Vagina (tissue), 2 donors: ENCODE data around the gene IL3RA. TPM values are rescaled to one million over a fixed set of nuclear protein-coding genes. Genes with fewer than 3 reads are reported as not detected.

Experiments used
- DNase-seq, 2 donors: peaks; one replicate each; pipeline ENCODE4 v3.0.0-alpha.2; 2017; ENCODE audit errors: extremely low spot score in 2 of 2
- H3K27ac ChIP-seq: fragments of 200-600 bp; sonication (generic); one replicate; pipeline ENCODE4 v1.5.1; 2019
- H3K27me3 ChIP-seq: fragments of 200-600 bp; sonication (generic); one replicate; pipeline ENCODE4 v1.5.1; 2019
- H3K36me3 ChIP-seq, 2 donors: fragments of 200-600 bp; sonication (generic); one replicate each; pipeline ENCODE4 v1.5.1; 2017 to 2019
- H3K4me1 ChIP-seq: fragments of 200-600 bp; sonication (generic); one replicate; pipeline ENCODE4 v1.5.1; 2019
- H3K4me3 ChIP-seq, 2 donors: fragments of 200-600 bp; sonication (generic); 1 replicate in 1 of 2; 2 replicates in 1 of 2; pipeline ENCODE4 v1.5.1; 2016 to 2019
- H3K9me3 ChIP-seq: fragments of 200-600 bp; sonication (generic); one replicate; pipeline ENCODE4 v1.5.1; 2019
- POLR2A ChIP-seq, 2 donors: fragments of 450-650 bp; IDR thresholded peaks; one replicate each; pipeline ENCODE4 v1.6.1; 2017; ENCODE audit warnings: antibody characterized with exemption in 2 of 2, mild to moderate bottlenecking in 2 of 2, moderate library complexity in 2 of 2
- POLR2AphosphoS5 ChIP-seq, 2 donors: sonication (generic); formaldehyde crosslinking; IDR thresholded peaks; one replicate each; pipeline ENCODE4 v1.9.0; 2017; ENCODE audit warnings: antibody characterized with exemption in 2 of 2, mild to moderate bottlenecking in 2 of 2, low read depth in 1 of 2; ENCODE audit not compliant: insufficient read depth in 1 of 2
- intact Hi-C: fragments of 100-400 bp; cut with DNase I; formaldehyde crosslinking; loops from one replicate; pipeline ENCODE4 v1.15.1; 2023
- total RNA-seq: library from RNA; depleted of rRNA; stranded (reverse); fragments of >200 nt; gene quantifications from one replicate; pipeline ENCODE4 v1.2.3, GENCODE V29; 2016
- TF ChIP-seq, protein P1 (sequence below), 3 experiments: fragments of 450-650 bp in 2 of 3; fragments of 200-600 bp in 1 of 3; sonication (generic) in 1 of 3; IDR thresholded peaks; one replicate each; pipeline ENCODE4 v1.5.1; 2017 to 2019; ENCODE audit warnings: antibody characterized with exemption in 3 of 3, mild to moderate bottlenecking in 2 of 3, moderate library complexity in 2 of 3

Gene IL3RA
- 7.9 TPM for total RNA-seq

DNA sequence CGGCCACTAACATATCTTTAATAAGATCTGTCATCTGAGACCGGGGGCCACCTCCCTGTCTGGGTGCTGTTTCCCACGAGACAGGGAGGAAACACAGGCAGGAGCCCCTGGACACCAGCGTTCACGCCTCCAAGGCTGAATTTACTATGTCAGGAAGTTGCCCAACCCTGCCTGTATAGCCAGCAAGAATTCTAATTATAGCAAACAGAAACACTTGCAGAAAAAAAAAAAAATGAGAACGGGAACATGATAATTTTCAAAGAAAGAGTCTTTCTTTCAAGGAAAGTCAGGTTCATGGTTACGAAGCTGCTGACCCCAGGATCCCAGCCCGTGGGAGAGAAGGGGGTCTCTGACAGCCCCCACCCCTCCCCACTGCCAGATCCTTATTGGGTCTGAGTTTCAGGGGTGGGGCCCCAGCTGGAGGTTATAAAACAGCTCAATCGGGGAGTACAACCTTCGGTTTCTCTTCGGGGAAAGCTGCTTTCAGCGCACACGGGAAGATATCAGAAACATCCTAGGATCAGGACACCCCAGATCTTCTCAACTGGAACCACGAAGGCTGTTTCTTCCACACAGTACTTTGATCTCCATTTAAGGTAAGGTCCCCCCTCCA is at the start of gene IL3RA:
Gene IL3RA, plus strand, starts transcription at position 455 of the 613 bp plus-strand sequence. CDS start 4,981 bp downstream, outside the sequence.
- no peak within 1 kb of the TSS for H3K27ac ChIP-seq
- DNase-seq = no peak
- intact Hi-C loops = no loop called here
- no peaks in the 10 kb centered on the region for H3K4me1 ChIP-seq
- no peaks in the 10 kb centered on the region for H3K36me3 ChIP-seq
- peak within 1 kb of the TSS; percentile 27 to 38 for H3K4me3 ChIP-seq
- no peaks in the 10 kb centered on the region for H3K27me3 ChIP-seq
- TF ChIP-seq, protein P1, sequence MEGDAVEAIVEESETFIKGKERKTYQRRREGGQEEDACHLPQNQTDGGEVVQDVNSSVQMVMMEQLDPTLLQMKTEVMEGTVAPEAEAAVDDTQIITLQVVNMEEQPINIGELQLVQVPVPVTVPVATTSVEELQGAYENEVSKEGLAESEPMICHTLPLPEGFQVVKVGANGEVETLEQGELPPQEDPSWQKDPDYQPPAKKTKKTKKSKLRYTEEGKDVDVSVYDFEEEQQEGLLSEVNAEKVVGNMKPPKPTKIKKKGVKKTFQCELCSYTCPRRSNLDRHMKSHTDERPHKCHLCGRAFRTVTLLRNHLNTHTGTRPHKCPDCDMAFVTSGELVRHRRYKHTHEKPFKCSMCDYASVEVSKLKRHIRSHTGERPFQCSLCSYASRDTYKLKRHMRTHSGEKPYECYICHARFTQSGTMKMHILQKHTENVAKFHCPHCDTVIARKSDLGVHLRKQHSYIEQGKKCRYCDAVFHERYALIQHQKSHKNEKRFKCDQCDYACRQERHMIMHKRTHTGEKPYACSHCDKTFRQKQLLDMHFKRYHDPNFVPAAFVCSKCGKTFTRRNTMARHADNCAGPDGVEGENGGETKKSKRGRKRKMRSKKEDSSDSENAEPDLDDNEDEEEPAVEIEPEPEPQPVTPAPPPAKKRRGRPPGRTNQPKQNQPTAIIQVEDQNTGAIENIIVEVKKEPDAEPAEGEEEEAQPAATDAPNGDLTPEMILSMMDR (IDR thresholded peaks at IDR 0.05) = no peak
- TF ChIP-seq POLR2A (IDR thresholded peaks at IDR 0.05) (no peak), POLR2AphosphoS5 (IDR thresholded peaks at IDR 0.05; ENCODE audit: insufficient read depth in 1 of 2, low read depth in 1 of 2) (no peak)
- H3K9me3 ChIP-seq = no peaks in the 10 kb centered on the region

DNA sequence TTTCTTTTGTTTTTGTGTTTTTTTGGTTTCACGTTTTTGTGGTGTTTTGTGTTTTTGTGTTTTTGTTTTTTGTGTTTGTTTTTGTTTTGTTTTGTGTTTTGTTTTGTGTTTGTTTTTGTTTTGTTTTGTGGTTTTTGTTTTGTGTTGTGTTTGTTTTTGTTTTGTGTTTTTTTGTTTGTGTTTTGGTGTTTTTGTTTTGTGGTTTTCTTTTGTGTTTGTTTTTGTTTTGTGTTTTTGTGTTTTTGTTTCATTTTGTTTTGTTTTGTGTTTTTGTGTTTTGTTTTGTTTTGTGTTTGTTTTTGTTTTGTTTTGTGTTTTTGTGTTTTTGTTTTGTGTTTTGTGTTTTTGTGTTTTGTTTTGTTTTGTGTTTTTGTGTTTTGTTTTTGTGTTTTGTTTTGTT is 47.0 kb upstream of the IL3RA start:
- intact Hi-C loops = no loop called here
- Histone ChIP-seq H3K4me3 (no peak overlapping the region), H3K27ac (no peak overlapping the region), H3K27me3 (no peaks in the 10 kb centered on the region), H3K36me3 (no peaks in the 10 kb centered on the region), H3K4me1 (no peaks in the 10 kb centered on the region), H3K9me3 (no peaks in the 10 kb centered on the region)
- TF ChIP-seq POLR2A (IDR thresholded peaks at IDR 0.05) = no peak
- TF ChIP-seq POLR2AphosphoS5 (IDR thresholded peaks at IDR 0.05; ENCODE audit: insufficient read depth in 1 of 2, low read depth in 1 of 2) = no peak
- TF ChIP-seq, protein P1 (IDR thresholded peaks at IDR 0.05) = no peak
- DNase-seq = no peak

DNA sequence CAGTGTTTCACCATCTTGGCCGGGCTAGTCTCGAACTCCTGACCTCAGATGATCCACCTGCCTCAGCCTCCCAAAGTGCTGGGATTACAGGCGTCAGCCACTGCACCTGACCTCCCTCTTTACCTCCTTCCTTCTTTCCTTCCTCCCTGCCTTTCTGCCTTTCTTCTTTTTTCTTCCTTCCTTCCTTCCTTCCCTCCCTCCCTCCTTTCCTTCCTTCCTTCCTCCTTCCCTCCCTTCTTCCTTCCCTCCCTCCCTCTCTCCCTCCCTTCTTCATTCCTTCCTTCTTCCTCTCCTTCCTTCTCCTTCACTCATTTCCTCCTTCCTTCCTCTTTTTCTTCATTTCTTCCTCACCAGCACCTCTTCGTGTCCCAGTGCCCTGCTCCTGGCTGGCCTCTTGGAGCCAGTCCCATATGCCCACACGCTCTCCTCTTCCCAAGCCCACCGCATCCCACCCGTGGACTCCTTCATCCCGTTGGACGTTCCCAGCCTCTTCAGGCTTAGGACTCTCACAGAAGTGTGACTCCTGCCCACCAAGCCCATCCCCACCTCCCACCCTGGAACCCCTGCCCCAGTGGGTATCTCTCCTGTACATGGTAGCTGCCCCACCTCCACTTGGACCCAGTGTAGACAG is 45.4 kb upstream of the IL3RA start:
- no peaks in the 10 kb centered on the region for H3K27me3 ChIP-seq
- H3K36me3 ChIP-seq = no peaks in the 10 kb centered on the region
- intact Hi-C loops = no loop called here
- H3K4me3 ChIP-seq = no peak overlapping the region
- H3K9me3 ChIP-seq = no peaks in the 10 kb centered on the region
- no peaks in the 10 kb centered on the region for H3K4me1 ChIP-seq
- no peak overlapping the region for H3K27ac ChIP-seq
- TF ChIP-seq POLR2AphosphoS5 (IDR thresholded peaks at IDR 0.05; ENCODE audit: insufficient read depth in 1 of 2, low read depth in 1 of 2) = no peak
- DNase-seq = no peak

DNA sequence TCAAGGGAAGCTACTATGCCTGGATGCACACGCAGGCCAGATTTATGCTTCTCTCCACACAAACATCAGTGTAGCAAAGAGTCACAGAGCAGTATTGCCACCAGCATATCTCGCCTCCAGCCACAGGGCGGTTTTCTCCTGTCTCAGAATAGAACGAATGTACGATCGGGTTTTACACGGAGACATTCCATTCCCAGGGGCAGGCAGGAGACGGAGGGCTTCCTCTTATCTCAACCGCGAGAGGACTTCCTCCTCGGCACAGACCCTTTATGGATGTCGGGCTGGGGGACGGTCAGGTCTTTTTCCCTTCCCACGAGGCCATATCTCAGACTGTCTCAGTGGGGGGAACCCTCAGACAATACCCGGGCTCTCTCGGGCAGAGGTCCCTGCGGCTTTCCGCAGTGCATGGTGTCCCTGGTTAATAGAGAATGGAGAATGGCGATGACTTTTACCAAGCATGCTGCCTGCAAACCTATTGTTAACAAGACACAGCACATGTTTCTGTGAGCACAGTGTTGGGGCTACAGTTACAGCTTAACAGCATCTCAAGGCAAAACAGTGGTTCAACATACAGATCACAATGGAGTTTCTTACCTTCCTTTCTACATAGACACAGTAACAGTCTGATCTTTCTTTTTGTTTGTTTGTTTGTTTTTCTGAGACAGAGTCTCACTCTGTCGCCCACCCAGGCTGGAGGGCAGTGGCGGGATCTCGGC is 43.9 kb upstream of the IL3RA start:
- intact Hi-C loops = no loop called here
- TF ChIP-seq, protein P1 (IDR thresholded peaks at IDR 0.05) = no peak
- no peak for DNase-seq
- no peaks in the 10 kb centered on the region for H3K9me3 ChIP-seq
- H3K4me1 ChIP-seq = no peaks in the 10 kb centered on the region
- no peak overlapping the region for H3K27ac ChIP-seq
- no peaks in the 10 kb centered on the region for H3K36me3 ChIP-seq
- no peak overlapping the region for H3K4me3 ChIP-seq
- H3K27me3 ChIP-seq = no peaks in the 10 kb centered on the region

DNA sequence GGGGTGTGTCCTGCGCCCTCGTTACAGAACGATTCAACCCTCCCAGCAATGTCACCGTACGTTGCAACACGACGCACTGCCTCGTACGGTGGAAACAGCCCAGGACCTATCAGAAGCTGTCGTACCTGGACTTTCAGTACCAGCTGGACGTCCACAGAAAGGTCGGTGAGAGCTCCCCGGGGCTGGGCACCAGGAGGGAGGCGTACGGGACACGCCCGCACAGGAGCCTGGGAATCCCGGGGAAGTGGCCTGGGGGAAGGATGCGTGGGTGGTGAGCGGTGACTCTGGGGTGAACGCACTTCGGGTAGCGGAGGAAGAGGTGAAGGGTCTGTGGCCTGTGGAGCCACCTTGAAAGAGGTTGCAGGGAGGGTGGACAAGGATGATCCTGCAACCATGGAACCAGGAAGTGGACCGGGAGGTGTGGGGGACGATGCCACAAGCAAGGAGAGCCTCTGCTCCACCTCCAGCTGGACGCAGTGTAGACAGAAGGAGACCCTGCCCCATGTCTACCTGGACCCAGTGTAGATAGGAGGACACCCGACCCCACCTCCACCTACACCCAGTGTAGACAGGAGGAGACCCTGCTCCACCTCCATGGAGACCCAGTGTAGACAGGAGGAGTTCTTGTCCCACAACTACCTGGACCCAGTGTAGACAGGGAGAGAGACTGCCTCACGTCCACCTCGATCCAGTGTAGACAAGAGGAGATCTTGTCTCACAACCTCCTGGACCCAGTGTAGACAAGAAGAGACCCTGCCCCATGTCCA is 42.1 kb upstream of the IL3RA start:
- H3K4me1 ChIP-seq = no peaks in the 10 kb centered on the region
- H3K27ac ChIP-seq = no peak overlapping the region
- H3K36me3 ChIP-seq = no peaks in the 10 kb centered on the region
- intact Hi-C loops = no loop called here
- no peaks in the 10 kb centered on the region for H3K27me3 ChIP-seq
- H3K4me3 ChIP-seq = no peak overlapping the region
- no peaks in the 10 kb centered on the region for H3K9me3 ChIP-seq
- DNase-seq = no peak
- TF ChIP-seq POLR2AphosphoS5 (IDR thresholded peaks at IDR 0.05; ENCODE audit: insufficient read depth in 1 of 2, low read depth in 1 of 2) = no peak
- TF ChIP-seq POLR2A (IDR thresholded peaks at IDR 0.05) = no peak
- TF ChIP-seq, protein P1 (IDR thresholded peaks at IDR 0.05) = no peak
